ENCODE data around the gene CSAD. TPM values are rescaled to one million over a fixed set of nuclear protein-coding genes. Genes with fewer than 3 reads are reported as not detected.

The CSAD gene
- total and polyA plus RNA-seq, 2 of the 13 experiments (the other 11 are each of a cell fraction or from before 2014, with no cell fraction given) = 7.2 to 23.5 TPM

- TF ChIP-seq FOXO1 (CRISPR knock-in tag; IDR thresholded peaks at IDR 0.05) (no peak), ELF1 (CRISPR knock-in tag; IDR thresholded peaks at IDR 0.05) (peak; percentile 71), ZFP41 (CRISPR knock-in tag; IDR thresholded peaks at IDR 0.05; ENCODE audit: borderline replicate concordance) (no peak), TSC22D2 (CRISPR knock-in tag; IDR thresholded peaks at IDR 0.05; ENCODE audit: borderline replicate concordance) (no peak; the same call in 1 of the 2 replicates), ZNF207 (IDR thresholded peaks at IDR 0.05; ENCODE audit: borderline replicate concordance) (no peak), CTCF (CRISPR knock-in tag; IDR thresholded peaks at IDR 0.05) (peak; percentile 70), RAD21 (CRISPR knock-in tag; IDR thresholded peaks at IDR 0.05) (peak; percentile 26; the same call in 1 of the 2 replicates), HNF4G (IDR thresholded peaks at IDR 0.05; ENCODE audit: borderline replicate concordance, low read depth, low read length) (no peak), HNF4G (CRISPR knock-in tag; IDR thresholded peaks at IDR 0.05; ENCODE audit: borderline replicate concordance, low read depth) (0 out of 2 replicates have a peak, but pooled peaks have one; percentile 15), ZFP90 (CRISPR knock-in tag; IDR thresholded peaks at IDR 0.05; ENCODE audit: borderline replicate concordance) (no peak), GATA4 (IDR thresholded peaks at IDR 0.05; ENCODE audit: borderline replicate concordance, low read depth) (no peak), PRDM10 (CRISPR knock-in tag; IDR thresholded peaks at IDR 0.05; ENCODE audit: low read depth) (peak; percentile 8; the same call in 1 of the 2 replicates), POGZ (CRISPR knock-in tag; IDR thresholded peaks at IDR 0.05) (0 out of 2 replicates have a peak, but pooled peaks have one; percentile 26), ZSCAN21 (CRISPR knock-in tag; IDR thresholded peaks at IDR 0.05; ENCODE audit: borderline replicate concordance) (no peak; the same call in 1 of the 2 replicates), ZNF607 (CRISPR knock-in tag; IDR thresholded peaks at IDR 0.05; ENCODE audit: borderline replicate concordance) (peak; percentile 35; the same call in 1 of the 2 replicates), TCF7L2 (IDR thresholded peaks at IDR 0.05; ENCODE audit: low read depth, low read length) (no peak), ZNF788 (CRISPR knock-in tag; IDR thresholded peaks at IDR 0.05; ENCODE audit: borderline replicate concordance) (peak; percentile 59; the same call in 1 of the 2 replicates), ZNF609 (CRISPR knock-in tag; IDR thresholded peaks at IDR 0.05; ENCODE audit: borderline replicate concordance) (0 out of 2 replicates have a peak, but pooled peaks have one; percentile 35)
These were observed 40.7 kb upstream of the CSAD start (continued) for GRCh38 chr12:53221203-53222080.

Data from HepG2 (cell line).